GM23338 (cell line): ENCODE data around the gene NECTIN1. TPM values are rescaled to one million over a fixed set of nuclear protein-coding genes. Genes with fewer than 3 reads are reported as not detected.
A peak's percentile ranks its signal among the peaks of the same experiment; 100 is the strongest.
"Not testable (repeated sequence)": the region's sequence is repeated elsewhere in the genome, so short reads cannot be mapped to it uniquely, and the experiment has no call there.

ENCODE experiments used
- ATAC-seq: fragments of 200-7000 bp; cut with Tn5 transposase; 3 replicates; pipeline ENCODE4 v1.9.1; 2020
- DNase-seq: peaks from one replicate; pipeline ENCODE4 v3.0.0-alpha.2; 2015; ENCODE audit warnings: low spot score
- H2AFZ ChIP-seq: fragments of 200-600 bp; sonication (generic); 2 replicates; pipeline ENCODE4 v1.8.0; 2016; ENCODE audit warnings: antibody characterized with exemption, mild to moderate bottlenecking, moderate library complexity
- H3F3A ChIP-seq: fragments of 200-600 bp; sonication (generic); replicated peaks from 2 replicates; pipeline ENCODE4 v1.8.0; 2017; ENCODE audit warnings: antibody characterized with exemption, mixed run types, low read depth
- H3K27ac ChIP-seq: fragments of 200-600 bp; sonication (generic); 2 replicates; pipeline ENCODE4 v1.6.1; 2016; ENCODE audit warnings: low read depth
- H3K27me3 ChIP-seq: fragments of 200-600 bp; sonication (generic); 2 replicates; pipeline ENCODE4 v1.8.0; 2016; ENCODE audit warnings: mild to moderate bottlenecking, mixed run types, moderate library complexity; ENCODE audit not compliant: insufficient read depth
- H3K36me3 ChIP-seq: fragments of 200-600 bp; sonication (generic); 2 replicates; pipeline ENCODE4 v1.8.0; 2016; ENCODE audit warnings: mild to moderate bottlenecking; ENCODE audit not compliant: insufficient read depth
- H3K4me1 ChIP-seq: fragments of 200-600 bp; sonication (generic); 2 replicates; pipeline ENCODE4 v1.8.0; 2016; ENCODE audit warnings: mild to moderate bottlenecking, moderate library complexity; ENCODE audit not compliant: insufficient read depth
- H3K4me2 ChIP-seq: fragments of 200-600 bp; sonication (generic); 2 replicates; pipeline ENCODE4 v1.7.1; 2017; ENCODE audit warnings: mixed run types
- H3K4me3 ChIP-seq: fragments of 200-600 bp; sonication (generic); 2 replicates; pipeline ENCODE4 v1.6.1; 2016; ENCODE audit warnings: mixed run types
- H3K79me2 ChIP-seq: fragments of 200-600 bp; sonication (generic); replicated peaks from 2 replicates; pipeline ENCODE4 v1.8.0; 2017; ENCODE audit warnings: mild to moderate bottlenecking; ENCODE audit not compliant: insufficient read depth
- H3K9me2 ChIP-seq: fragments of 200-600 bp; sonication (generic); 2 replicates; pipeline ENCODE4 v1.8.0; 2017; ENCODE audit not compliant: insufficient read depth
- H4K20me1 ChIP-seq: fragments of 200-600 bp; sonication (generic); replicated peaks from 2 replicates; pipeline ENCODE4 v1.8.0; 2017; ENCODE audit warnings: mild to moderate bottlenecking; ENCODE audit not compliant: insufficient read depth
- H3K27ac Mint-ChIP-seq: 2 replicates; pipeline ENCODE4 v1.8.0; 2020; ENCODE audit warnings: inconsistent platforms, mild to moderate bottlenecking, moderate library complexity, mixed read lengths
- H3K27me3 Mint-ChIP-seq: 3 replicates; pipeline ENCODE4 v1.8.0; 2022; ENCODE audit warnings: low read depth, mild to moderate bottlenecking, moderate library complexity, mixed read lengths, inconsistent platforms; ENCODE audit not compliant: insufficient read depth, poor library complexity
- H3K36me3 Mint-ChIP-seq: 3 replicates; pipeline ENCODE4 v1.8.0; 2021; ENCODE audit warnings: low read depth, mild to moderate bottlenecking, inconsistent platforms, moderate library complexity, mixed read lengths
- H3K4me1 Mint-ChIP-seq: 3 replicates; pipeline ENCODE4 v1.8.0; 2020; ENCODE audit warnings: mild to moderate bottlenecking, inconsistent platforms, mixed read lengths
- H3K4me3 Mint-ChIP-seq: 3 replicates; pipeline ENCODE4 v1.8.0; 2021; ENCODE audit warnings: moderate library complexity, mild to moderate bottlenecking, inconsistent platforms, mixed read lengths
- H3K9me3 Mint-ChIP-seq: 3 replicates; pipeline ENCODE4 v1.8.0; 2020; ENCODE audit warnings: moderate library complexity, mild to moderate bottlenecking, inconsistent platforms, mixed read lengths
- CREB1 ChIP-seq: fragments of 250-450 bp; sonication (Bioruptor Pico); IDR thresholded peaks from 2 replicates; pipeline ENCODE4 v1.5.0; 2020; ENCODE audit warnings: low read depth, mild to moderate bottlenecking, moderate library complexity
- EZH2 ChIP-seq: fragments of 200-600 bp; sonication (generic); IDR thresholded peaks from one replicate; pipeline ENCODE4 v1.8.0; 2017; ENCODE audit warnings: antibody characterized with exemption, mild to moderate bottlenecking, low read depth; ENCODE audit not compliant: unreplicated experiment
- JUNB ChIP-seq: IDR thresholded peaks from one replicate; pipeline ENCODE4 v1.6.1; 2016; ENCODE audit warnings: antibody characterized with exemption; ENCODE audit not compliant: unreplicated experiment
- NANOG ChIP-seq: IDR thresholded peaks from 2 replicates; pipeline ENCODE4 v1.6.1; 2016; ENCODE audit warnings: antibody characterized with exemption, borderline replicate concordance
- POLR2AphosphoS5 ChIP-seq: IDR thresholded peaks from 2 replicates; pipeline ENCODE4 v1.6.1; 2016; ENCODE audit warnings: antibody characterized with exemption, low read depth
- ZNF114 ChIP-seq: fragments of 250-450 bp; sonication (Bioruptor Pico); IDR thresholded peaks from 2 replicates; pipeline ENCODE4 v1.5.0; 2020; ENCODE audit warnings: mild to moderate bottlenecking, moderate library complexity
- polyA plus RNA-seq: library from polyadenylated mRNA; unstranded; fragments of >200 nt; fragmentation: Nextera tagmentation; extraction: Ambion mirVana; gene quantifications from 2 replicates; pipeline ENCODE4 v1.2.1, GENCODE V29; 2016
- total RNA-seq: library from RNA; depleted of rRNA; stranded (reverse); fragments of >200 nt; shearing (Covaris generic); gene quantifications from 2 replicates; pipeline ENCODE4 v1.2.3, GENCODE V29; 2014
- TF ChIP-seq, protein P1 (sequence below), 2 experiments: fragments of 200-600 bp in 1 of 2; sonication (generic) in 1 of 2; conservative IDR thresholded peaks; 2 replicates each; pipeline versions ENCODE4 v1.5.1 to v1.6.1; 2016 to 2017; ENCODE audit warnings: antibody characterized with exemption in 2 of 2, low read depth in 2 of 2, mild to moderate bottlenecking in 2 of 2, moderate library complexity in 1 of 2
- TF ChIP-seq, protein P2 (sequence below): fragments of 250-450 bp; sonication (Bioruptor Pico); IDR thresholded peaks from 2 replicates; pipeline ENCODE4 v1.5.0; 2020; ENCODE audit warnings: mild to moderate bottlenecking, moderate library complexity

The NECTIN1 gene
- total and polyA plus RNA-seq, 2 experiments from 2014 or later, result 18.7 to 56.3 TPM

DNA sequence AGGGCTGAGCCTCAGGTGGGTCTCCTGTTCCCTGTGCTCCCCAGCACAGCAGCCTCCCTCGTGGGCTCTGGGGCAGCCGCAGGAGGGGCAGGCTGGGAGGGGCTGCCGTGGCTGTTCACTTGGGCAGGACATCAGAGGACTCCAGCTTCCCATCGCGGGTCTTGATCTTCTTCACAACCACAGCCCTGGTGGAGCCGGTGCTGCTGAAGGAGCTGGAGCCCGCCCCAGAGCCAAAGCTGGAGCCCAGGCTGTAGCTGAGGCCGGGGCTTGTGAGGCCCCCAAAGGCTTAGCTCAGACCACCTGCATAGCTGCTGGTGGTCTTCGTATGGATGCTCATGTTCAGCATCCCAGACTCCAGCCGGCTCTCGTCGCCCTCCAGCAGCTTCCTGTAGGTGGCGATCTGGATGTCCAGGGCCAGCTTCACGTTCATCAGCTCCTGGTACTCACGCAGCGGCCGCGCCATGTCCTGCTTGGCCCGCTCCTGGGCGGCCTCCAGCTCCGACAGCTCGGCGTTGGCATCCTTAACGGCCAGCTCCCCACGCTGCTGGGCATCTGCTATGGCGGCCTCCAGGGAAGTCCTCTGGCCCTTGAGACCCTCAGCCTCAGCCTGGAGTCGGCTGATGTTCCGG is 126.1 kb downstream of the NECTIN1 start (continued):
- TF ChIP-seq, protein P1, sequence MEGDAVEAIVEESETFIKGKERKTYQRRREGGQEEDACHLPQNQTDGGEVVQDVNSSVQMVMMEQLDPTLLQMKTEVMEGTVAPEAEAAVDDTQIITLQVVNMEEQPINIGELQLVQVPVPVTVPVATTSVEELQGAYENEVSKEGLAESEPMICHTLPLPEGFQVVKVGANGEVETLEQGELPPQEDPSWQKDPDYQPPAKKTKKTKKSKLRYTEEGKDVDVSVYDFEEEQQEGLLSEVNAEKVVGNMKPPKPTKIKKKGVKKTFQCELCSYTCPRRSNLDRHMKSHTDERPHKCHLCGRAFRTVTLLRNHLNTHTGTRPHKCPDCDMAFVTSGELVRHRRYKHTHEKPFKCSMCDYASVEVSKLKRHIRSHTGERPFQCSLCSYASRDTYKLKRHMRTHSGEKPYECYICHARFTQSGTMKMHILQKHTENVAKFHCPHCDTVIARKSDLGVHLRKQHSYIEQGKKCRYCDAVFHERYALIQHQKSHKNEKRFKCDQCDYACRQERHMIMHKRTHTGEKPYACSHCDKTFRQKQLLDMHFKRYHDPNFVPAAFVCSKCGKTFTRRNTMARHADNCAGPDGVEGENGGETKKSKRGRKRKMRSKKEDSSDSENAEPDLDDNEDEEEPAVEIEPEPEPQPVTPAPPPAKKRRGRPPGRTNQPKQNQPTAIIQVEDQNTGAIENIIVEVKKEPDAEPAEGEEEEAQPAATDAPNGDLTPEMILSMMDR (conservative IDR thresholded peaks at IDR 0.05; ENCODE audit: low read depth in 2 of 2), result peak; percentile 45 to 67

DNA sequence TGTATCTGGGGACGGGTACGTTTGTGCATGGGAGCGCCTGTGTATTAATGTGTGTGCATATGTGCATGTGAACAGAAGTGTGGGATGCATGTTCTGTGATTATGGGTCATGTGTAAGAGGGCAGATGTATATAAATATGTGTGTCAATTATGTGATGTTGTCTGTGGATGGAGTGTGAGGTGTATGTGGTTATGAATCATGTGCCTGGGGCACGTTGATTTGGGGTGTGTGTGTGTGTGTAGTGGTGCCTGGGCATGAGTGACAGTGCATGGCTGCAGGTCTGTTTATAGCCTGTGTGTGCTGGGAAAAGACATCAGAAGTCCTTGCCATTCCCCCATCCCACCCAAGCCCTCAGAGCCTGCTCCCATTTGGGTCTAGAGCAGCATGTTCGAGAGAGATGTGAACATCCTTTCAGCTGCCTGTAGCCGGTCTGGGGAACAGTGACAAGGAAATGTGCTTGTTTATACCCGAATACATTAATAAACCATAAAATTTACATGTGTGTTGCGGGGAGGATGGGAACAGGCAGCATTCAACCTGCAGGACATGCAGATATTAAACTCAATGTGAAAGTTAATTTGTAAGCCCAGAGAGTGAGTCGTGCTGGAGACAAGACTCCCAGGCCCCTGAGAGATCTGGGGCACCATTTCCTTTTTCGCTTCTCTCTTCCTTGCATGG is 129.0 kb downstream of the NECTIN1 start:
- Histone ChIP-seq H3K4me2 (no peak overlapping the region), H3F3A (no peaks in the 10 kb centered on the region), H3K27me3 (no peaks in the 10 kb centered on the region), H3K79me2 (no peaks in the 10 kb centered on the region), H3K4me1 (no peaks in the 10 kb centered on the region), H3K4me3 (no peak overlapping the region), H3K9me2 (no peaks in the 10 kb centered on the region), H3K27ac (no peak overlapping the region), H2AFZ (no peak overlapping the region), H3K36me3 (no peaks in the 10 kb centered on the region), H4K20me1 (no peaks in the 10 kb centered on the region)
- H3K27ac Mint-ChIP-seq, result no peak overlapping the region
- H3K9me3 Mint-ChIP-seq, result no peaks in the 10 kb centered on the region
- ATAC-seq, result no peak
- DNase-seq, result no peak
- H3K4me1 Mint-ChIP-seq, result peaks cover 9% of the 10 kb centered on the region
- H3K4me3 Mint-ChIP-seq, result no peak overlapping the region
- H3K27me3 Mint-ChIP-seq, result peaks cover 6% of the 10 kb centered on the region
- TF ChIP-seq NANOG (no peak), EZH2 (no peak), CREB1 (CRISPR knock-in tag) (no peak), ZNF114 (CRISPR knock-in tag) (no peak), POLR2AphosphoS5 (no peak), JUNB (no peak)
- TF ChIP-seq, protein P2, sequence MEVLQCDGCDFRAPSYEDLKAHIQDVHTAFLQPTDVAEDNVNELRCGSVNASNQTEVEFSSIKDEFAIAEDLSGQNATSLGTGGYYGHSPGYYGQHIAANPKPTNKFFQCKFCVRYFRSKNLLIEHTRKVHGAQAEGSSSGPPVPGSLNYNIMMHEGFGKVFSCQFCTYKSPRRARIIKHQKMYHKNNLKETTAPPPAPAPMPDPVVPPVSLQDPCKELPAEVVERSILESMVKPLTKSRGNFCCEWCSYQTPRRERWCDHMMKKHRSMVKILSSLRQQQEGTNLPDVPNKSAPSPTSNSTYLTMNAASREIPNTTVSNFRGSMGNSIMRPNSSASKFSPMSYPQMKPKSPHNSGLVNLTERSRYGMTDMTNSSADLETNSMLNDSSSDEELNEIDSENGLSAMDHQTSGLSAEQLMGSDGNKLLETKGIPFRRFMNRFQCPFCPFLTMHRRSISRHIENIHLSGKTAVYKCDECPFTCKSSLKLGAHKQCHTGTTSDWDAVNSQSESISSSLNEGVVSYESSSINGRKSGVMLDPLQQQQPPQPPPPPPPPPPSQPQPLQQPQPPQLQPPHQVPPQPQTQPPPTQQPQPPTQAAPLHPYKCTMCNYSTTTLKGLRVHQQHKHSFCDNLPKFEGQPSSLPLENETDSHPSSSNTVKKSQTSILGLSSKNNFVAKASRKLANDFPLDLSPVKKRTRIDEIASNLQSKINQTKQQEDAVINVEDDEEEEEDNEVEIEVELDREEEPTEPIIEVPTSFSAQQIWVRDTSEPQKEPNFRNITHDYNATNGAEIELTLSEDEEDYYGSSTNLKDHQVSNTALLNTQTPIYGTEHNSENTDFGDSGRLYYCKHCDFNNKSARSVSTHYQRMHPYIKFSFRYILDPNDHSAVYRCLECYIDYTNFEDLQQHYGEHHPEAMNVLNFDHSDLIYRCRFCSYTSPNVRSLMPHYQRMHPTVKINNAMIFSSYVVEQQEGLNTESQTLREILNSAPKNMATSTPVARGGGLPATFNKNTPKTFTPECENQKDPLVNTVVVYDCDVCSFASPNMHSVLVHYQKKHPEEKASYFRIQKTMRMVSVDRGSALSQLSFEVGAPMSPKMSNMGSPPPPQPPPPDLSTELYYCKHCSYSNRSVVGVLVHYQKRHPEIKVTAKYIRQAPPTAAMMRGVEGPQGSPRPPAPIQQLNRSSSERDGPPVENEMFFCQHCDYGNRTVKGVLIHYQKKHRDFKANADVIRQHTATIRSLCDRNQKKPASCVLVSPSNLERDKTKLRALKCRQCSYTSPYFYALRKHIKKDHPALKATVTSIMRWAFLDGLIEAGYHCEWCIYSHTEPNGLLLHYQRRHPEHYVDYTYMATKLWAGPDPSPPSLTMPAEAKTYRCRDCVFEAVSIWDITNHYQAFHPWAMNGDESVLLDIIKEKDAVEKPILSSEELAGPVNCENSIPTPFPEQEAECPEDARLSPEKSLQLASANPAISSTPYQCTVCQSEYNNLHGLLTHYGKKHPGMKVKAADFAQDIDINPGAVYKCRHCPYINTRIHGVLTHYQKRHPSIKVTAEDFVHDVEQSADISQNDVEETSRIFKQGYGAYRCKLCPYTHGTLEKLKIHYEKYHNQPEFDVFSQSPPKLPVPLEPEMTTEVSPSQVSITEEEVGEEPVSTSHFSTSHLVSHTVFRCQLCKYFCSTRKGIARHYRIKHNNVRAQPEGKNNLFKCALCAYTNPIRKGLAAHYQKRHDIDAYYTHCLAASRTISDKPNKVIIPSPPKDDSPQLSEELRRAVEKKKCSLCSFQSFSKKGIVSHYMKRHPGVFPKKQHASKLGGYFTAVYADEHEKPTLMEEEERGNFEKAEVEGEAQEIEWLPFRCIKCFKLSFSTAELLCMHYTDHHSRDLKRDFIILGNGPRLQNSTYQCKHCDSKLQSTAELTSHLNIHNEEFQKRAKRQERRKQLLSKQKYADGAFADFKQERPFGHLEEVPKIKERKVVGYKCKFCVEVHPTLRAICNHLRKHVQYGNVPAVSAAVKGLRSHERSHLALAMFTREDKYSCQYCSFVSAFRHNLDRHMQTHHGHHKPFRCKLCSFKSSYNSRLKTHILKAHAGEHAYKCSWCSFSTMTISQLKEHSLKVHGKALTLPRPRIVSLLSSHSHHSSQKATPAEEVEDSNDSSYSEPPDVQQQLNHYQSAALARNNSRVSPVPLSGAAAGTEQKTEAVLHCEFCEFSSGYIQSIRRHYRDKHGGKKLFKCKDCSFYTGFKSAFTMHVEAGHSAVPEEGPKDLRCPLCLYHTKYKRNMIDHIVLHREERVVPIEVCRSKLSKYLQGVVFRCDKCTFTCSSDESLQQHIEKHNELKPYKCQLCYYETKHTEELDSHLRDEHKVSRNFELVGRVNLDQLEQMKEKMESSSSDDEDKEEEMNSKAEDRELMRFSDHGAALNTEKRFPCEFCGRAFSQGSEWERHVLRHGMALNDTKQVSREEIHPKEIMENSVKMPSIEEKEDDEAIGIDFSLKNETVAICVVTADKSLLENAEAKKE (CRISPR knock-in tag), result no peak
- H3K36me3 Mint-ChIP-seq, result no peaks in the 10 kb centered on the region; the same call in 2 of the 3 replicates

DNA sequence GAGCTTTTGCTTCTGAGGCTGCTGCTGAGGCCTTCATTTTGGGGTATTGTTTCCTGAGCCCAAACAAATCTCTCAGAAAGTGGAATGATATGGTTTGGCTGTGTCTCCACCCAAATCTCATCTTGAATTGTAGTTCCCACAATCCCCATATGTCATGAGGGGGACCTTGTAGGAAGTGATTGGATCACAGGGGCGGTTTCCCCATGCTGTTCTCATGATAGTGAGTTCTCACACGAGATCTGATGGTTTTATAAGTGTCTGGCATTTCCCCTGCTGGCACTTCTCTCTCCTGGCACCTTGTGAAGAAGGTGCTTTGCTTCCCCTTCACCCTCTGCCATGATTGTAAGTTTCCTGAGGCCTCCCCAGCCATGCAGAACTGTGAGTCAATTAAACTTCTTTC is 133.1 kb downstream of the NECTIN1 start:
- not testable (repeated sequence) for H3K4me3 ChIP-seq, H3K27ac ChIP-seq, H3K4me2 ChIP-seq, H3K27me3 ChIP-seq, H3K27me3 Mint-ChIP-seq, H3K79me2 ChIP-seq, H3K27ac Mint-ChIP-seq, H3F3A ChIP-seq, H3K36me3 ChIP-seq, H3K36me3 Mint-ChIP-seq, DNase-seq, ATAC-seq, H4K20me1 ChIP-seq, H3K4me3 Mint-ChIP-seq, H2AFZ ChIP-seq, H3K4me1 ChIP-seq, H3K9me2 ChIP-seq, H3K4me1 Mint-ChIP-seq
- H3K9me3 Mint-ChIP-seq, result peaks cover 12% of the 10 kb centered on the region; the same call in 2 of the 3 replicates
